Measurements from ENCODE around the gene DCLRE1A. TPM values are rescaled to one million over a fixed set of nuclear protein-coding genes. Genes with fewer than 3 reads are reported as not detected.

Gene DCLRE1A
- total and polyA plus RNA-seq, 8 donors = 8.1 to 14.9 (median 12.4) TPM

DNA sequence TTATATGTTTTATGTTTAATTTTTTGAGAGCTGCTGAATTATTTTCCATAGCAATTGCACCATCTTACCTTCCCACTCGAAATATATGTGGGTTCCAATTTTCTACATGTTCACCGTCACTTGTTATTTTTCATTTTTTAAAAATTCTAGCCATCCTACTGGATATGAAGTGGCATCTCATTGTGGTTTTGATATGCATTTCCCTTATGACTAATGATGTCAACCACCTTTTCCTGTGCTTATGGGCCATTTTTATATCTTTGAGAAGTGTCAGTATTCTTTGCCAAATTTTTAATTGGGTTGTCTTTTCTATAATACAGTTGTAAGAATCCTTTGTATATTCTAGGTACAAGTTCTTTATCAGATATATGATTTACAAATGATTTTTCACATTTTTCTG lies 28.4 kb upstream of the DCLRE1A start:
- H3K4me1 ChIP-seq = no peaks in the 10 kb centered on the region
- intact Hi-C loops (cut with DNase I) = no loop called here
- no peaks in the 10 kb centered on the region for H3K27me3 ChIP-seq
- no peaks in the 10 kb centered on the region for H3K9me3 ChIP-seq
- H3K4me3 ChIP-seq = no peak overlapping the region
- TF ChIP-seq CTCF (IDR thresholded peaks at IDR 0.05) = no peak
- no peak overlapping the region for H3K27ac ChIP-seq
- DNase-seq = no peak
- peaks cover 0 to 37% of the 10 kb centered on the region in 2 donors for H3K36me3 ChIP-seq
- ATAC-seq = no peak

GRCh38 chr10:113880236-113880635 lies 26.4 kb upstream of the DCLRE1A start:
- TF ChIP-seq CTCF (IDR thresholded peaks at IDR 0.05) = no peak
- no peak overlapping the region for H3K4me3 ChIP-seq

DNA sequence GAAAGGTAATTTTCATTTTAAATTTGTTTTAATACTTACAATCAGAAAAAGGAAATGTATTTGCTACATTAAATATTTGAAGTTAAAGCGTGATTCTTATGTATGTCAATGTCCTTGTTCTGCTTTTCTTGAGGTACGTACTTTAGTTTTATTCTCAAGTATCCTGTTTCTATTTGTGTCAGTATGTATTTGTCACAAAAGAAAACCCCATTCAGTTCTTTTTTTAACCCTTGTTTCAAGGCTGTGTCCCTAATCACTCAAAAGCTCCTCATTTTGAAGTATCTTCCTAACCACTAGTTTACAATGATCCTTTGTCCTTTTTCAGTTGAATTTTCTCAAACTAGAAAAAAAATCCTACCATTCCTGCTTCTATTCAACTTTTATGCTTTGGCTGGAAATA lies 25.8 kb upstream of the DCLRE1A start:
- no peak for TF ChIP-seq CTCF (IDR thresholded peaks at IDR 0.05)
- no peak overlapping the region for H3K4me3 ChIP-seq
- DNase-seq = no peak
- no peak overlapping the region for H3K27ac ChIP-seq
- ATAC-seq = no peak
- intact Hi-C loops (cut with DNase I) = no loop called here
- H3K4me1 ChIP-seq = no peaks in the 10 kb centered on the region
- no peaks in the 10 kb centered on the region for H3K9me3 ChIP-seq
- no peaks in the 10 kb centered on the region for H3K27me3 ChIP-seq
- peaks cover 0 to 23% of the 10 kb centered on the region in 2 donors for H3K36me3 ChIP-seq

More at GRCh38 chr10:113880236-113880635, 26.4 kb upstream of the DCLRE1A start:
- Histone ChIP-seq H3K4me1 (no peaks in the 10 kb centered on the region), H3K27me3 (no peaks in the 10 kb centered on the region), H3K9me3 (no peaks in the 10 kb centered on the region), H3K36me3 (peaks cover 0 to 28% of the 10 kb centered on the region in 2 donors), H3K27ac (no peak overlapping the region)
- ATAC-seq (no peak), DNase-seq (no peak)
- intact Hi-C loops (cut with DNase I) = no loop called here

GRCh38 chr10:113876461-113876860 lies 22.6 kb upstream of the DCLRE1A start:
- no peak overlapping the region for H3K27ac ChIP-seq
- no peak for ATAC-seq

DNA sequence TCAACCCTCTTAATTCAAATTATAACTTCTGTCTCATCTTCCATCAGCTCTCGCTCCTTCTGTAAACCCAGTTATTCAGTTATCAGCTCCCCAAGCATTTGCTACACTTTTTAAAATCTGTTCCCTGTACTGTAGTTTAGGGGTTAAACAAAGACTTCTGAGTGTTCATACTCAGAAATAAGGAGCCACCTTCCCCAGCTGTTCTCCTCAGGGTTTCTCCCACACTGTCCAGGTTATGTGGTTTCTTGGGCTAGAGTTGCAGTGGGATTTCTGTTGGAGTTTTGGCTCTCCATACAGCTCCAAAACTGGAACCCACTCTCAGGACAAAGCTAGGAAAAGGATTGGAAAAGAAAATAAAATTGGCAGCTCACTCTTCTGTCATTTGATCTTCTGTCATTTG lies 21.3 kb upstream of the DCLRE1A start:
- DNase-seq = no peak
- TF ChIP-seq CTCF (IDR thresholded peaks at IDR 0.05) = no peak
- H3K36me3 ChIP-seq = peaks cover 0 to 26% of the 10 kb centered on the region in 2 donors
- intact Hi-C loops (cut with DNase I) = no loop called here
- ATAC-seq = no peak
- no peaks in the 10 kb centered on the region for H3K4me1 ChIP-seq
- no peak overlapping the region for H3K4me3 ChIP-seq
- no peak overlapping the region for H3K27ac ChIP-seq
- H3K9me3 ChIP-seq = peaks cover 0 to 12% of the 10 kb centered on the region in 2 donors
- H3K27me3 ChIP-seq = no peaks in the 10 kb centered on the region

More at GRCh38 chr10:113876461-113876860, 22.6 kb upstream of the DCLRE1A start:
- Histone ChIP-seq H3K9me3 (peaks cover 0 to 12% of the 10 kb centered on the region in 2 donors), H3K27me3 (no peaks in the 10 kb centered on the region), H3K4me1 (no peaks in the 10 kb centered on the region), H3K36me3 (peaks cover 0 to 26% of the 10 kb centered on the region in 2 donors), H3K4me3 (no peak overlapping the region)
- intact Hi-C loops (cut with DNase I) = no loop called here
- DNase-seq = no peak
- TF ChIP-seq CTCF (IDR thresholded peaks at IDR 0.05) = no peak

Data from left lung (tissue), 10 donors.